NCI-H226 (cell line): ENCODE data around the gene SF3B4.
"Not testable (repeated sequence)": the region's sequence is repeated elsewhere in the genome, so short reads cannot be mapped to it uniquely, and the experiment has no call there.

Source experiments
- DNase-seq: peaks from one replicate; pipeline ENCODE4 v3.0.0-alpha.2; 2015

The SF3B4 gene

GRCh38 chr1:149887456-149888246, 40.0 kb downstream of the SF3B4 start:
- peak; percentile 97 for DNase-seq

GRCh38 chr1:149887196-149887455, 40.5 kb downstream of the SF3B4 start:
- DNase-seq: not testable (repeated sequence)

GRCh38 chr1:149886396-149887195, 41.0 kb downstream of the SF3B4 start:
- peak; percentile 97 for DNase-seq

GRCh38 chr1:149886121-149886395, 41.5 kb downstream of the SF3B4 start:
- DNase-seq: not testable (repeated sequence)

GRCh38 chr1:149885339-149886120, 42.1 kb downstream of the SF3B4 start:
- DNase-seq: peak; percentile 56

GRCh38 chr1:149884433-149885338, 42.9 kb downstream of the SF3B4 start:
- DNase-seq: no peak

GRCh38 chr1:149883598-149884247, 43.9 kb downstream of the SF3B4 start:
- DNase-seq: no peak

- no peak for DNase-seq
Observed at GRCh38 chr1:149881876-149882275, 45.7 kb downstream of the SF3B4 start.

GRCh38 chr1:149879556-149879955, 48.0 kb downstream of the SF3B4 start:
- DNase-seq: no peak

GRCh38 chr1:149877211-149877946, 50.2 kb downstream of the SF3B4 start:
- DNase-seq: no peak
